Measurements from ENCODE around the gene DGCR8.

DGCR8 gene

DNA sequence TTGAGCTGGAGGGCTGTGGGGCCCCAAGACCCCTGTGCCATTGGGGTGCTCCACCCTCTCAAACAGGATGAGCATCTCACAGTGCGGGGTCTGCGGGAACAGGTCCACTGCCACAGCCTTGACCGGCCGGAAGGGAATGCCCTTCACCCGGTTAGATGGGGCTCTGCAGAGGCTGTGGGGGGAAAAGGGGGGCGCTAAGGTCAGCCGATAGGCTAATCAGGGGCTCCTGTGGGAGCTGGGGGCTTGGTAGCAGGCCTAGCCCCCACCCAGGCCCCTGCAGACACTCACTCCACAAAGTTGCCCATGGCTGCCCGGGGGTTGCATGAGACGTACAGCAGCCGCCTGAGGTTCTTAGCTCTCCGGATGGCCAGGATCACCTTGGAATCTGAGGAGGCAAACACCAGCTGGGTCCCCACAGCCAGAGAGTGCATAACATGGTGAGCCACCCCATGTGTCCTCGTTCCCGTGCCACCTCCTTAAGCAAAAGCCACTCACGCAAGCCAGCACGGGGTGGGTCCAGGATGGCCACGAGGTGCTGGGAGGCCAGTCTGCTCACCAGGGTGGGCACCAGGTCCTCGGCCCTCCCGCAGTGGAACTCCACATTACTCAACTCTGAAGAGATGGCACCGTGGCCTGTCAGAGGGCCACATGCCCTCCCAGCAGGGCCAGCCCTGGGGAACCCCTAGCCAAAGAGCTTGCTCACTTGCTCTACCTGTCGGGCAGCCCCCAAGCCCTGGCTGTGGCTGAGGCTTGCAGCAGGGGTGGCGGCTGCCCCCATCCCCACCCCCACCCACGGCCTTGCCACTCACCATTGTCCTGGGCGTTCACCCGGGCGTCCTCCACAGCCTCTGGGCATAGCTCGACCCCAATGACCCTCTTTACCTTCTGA, 32.8 kb downstream of the DGCR8 start:
- no peak for DNase-seq

DNA sequence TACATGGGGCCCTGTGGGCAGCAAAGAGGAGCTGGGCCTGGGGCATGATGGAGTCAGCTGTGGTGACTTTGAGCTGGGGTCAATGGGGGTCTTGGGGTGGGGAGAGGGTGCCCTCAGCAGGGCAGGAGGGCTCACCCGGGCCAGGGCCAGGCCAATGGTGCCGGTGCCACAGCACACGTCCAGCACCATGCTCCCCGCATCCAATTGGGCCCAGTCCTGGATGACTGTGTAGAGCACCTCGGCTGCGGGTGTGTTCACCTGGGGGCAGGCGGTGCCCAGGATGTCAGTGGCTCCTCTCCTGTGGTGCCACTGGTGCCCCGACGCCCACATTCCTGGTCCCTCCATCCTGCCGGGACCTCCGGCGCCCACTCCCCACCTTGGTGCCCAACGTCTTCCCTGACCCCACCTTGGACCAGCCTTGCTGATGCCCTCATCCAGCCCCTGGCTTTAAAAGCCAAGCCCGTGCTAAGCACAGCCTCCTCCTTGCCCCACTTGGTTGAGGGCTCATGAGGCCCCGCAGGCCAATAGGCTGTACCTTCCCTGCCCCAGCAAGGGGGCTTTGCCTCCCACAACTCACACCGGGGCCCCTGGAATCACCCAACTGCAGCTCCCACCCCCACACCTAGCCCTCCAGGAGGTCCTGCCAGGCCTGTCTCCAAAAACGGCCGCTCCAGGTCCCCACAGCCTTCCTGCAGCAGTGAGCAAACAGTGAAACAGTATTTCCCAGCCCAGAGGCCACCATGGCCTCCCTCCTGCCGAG, 33.7 kb downstream of the DGCR8 start:
- DNase-seq = no peak

DNA sequence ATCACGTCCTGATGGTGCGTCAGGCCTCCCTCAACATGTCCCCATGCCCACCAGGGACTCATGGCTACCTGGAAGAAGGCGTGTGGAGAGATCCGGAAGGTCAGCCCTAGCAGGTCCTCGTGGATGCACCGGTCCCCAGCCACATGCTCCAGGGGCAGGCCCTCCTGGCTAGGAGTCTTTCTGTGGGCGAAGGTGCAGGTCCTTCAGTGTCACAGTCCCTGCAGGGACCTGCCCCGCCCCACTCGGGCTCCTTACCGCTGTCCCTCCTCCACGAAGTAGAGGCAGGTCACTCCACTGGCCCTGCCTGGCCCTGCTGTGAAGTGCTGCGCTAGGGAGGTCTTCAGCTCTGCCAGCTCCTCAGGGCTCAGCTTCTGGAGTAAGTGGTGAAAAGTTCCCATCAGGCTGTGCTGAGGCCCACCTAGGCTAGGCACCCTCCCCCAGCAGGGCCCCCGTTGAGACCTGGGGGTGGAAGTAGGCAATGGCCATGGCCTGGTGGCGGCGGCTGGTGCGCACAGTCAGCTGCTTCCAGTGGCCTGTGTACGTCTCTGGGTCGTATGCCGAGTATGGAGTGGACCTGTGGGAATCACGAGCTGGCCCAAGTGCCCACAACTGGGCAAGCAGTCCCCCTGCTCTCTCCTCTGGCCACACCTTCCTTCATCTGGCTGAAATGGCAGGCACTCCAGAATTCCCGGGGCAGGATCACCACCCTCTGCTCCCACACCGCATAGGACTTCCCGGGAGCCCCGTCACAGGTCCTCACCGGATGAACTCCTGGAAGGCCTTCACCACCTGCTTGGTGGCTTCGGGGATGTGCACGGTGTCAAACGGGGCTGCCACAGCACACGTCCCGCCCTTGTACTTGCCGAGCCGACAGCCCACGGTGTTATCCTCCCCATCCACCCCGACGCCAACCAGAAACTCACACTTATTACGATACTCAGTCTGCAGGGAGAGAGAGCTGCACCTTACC, 34.8 kb downstream of the DGCR8 start:
- DNase-seq = no peak

GRCh38 chr22:20115691-20116375, 35.8 kb downstream of the DGCR8 start, which contains the start of gene RANBP1:
Gene RANBP1, plus strand, starts transcription at chr22:20116104. Its CDS starts 81 bp downstream, at chr22:20116185.
- DNase-seq = no peak

GRCh38 chr22:20116376-20116950, 36.4 kb downstream of the DGCR8 start:
- no peak for DNase-seq

DNA sequence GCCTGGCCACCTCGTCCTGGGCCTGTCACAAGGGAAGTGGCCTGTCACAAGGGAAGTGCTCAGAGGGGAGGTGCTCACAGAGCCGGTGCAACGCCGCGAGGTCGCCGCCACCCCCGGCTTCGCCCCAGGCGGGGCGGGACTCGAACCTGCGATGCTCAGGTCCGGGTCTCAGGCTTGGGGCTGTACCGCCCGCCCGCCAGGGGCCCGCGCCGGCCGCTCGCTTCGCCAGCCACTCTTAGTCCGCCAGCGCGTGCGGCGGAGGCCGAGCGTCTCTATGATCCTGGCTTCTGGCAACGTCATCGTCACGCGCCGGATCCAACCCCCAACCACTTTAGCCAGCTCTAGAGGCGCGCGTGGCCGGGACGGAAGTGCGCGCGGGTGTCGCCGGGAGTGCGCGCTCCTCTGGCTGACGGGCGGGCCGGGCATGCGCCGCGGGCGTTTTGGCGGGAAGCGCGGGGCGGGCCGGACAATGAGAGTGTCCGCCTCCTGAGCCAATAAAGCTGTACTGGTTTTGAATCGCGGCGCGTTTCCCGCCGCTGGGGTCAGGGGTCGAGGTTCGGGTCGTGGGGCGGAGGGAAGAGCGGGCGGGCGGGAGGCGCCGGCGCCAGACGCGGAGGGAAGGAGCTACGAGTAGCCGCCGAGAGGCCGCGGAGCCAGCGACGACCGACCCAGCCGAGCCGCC, 37.1 kb downstream of the DGCR8 start, which contains the start of gene TRMT2A:
Gene TRMT2A, minus strand, starts transcription at position 276 of the 682 bp plus-strand sequence. CDS start 320 bp downstream, outside the sequence.
- DNase-seq = peak; percentile 98

DNA sequence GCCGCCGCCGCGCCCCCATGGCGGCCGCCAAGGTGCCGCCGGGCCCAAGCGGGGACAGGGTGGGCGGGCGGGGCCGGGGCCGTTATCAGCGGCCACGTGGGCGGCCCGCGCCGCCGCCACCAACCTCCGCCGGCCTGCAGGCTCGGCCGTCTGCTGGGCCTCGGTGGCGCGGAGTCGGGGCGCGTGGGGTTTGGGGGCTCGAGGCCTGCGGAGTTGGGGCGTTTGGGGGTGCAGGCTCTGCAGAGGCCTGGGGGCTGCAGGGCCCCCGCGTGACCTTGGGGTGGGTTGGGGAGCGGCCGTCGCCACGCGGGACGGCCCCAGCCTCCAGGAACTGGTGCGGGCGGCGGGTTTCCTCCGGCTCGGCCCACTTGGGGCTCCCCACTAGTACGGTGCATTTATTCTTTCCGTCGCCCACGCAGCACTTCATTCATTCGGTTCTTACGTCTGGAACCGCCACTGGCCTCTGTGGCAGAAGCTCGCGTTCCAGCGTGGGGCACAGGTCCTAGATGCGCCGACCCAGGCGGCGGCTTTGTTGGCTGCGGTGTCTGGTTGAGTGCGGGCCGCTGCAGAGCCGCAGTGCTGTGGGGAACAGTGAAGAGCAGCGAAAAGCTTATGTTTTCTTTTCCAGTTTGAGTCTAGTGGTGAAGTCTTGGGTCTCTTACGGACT, 37.7 kb downstream of the DGCR8 start:
- DNase-seq = peak; percentile 60

GRCh38 chr22:20118300-20119020, 38.4 kb downstream of the DGCR8 start:
- DNase-seq = no peak

- DNase-seq = no peak
Observed at GRCh38 chr22:20121856-20122415, 41.9 kb downstream of the DGCR8 start.

- DNase-seq = no peak
Observed at GRCh38 chr22:20123366-20124082, 43.5 kb downstream of the DGCR8 start.

DNA sequence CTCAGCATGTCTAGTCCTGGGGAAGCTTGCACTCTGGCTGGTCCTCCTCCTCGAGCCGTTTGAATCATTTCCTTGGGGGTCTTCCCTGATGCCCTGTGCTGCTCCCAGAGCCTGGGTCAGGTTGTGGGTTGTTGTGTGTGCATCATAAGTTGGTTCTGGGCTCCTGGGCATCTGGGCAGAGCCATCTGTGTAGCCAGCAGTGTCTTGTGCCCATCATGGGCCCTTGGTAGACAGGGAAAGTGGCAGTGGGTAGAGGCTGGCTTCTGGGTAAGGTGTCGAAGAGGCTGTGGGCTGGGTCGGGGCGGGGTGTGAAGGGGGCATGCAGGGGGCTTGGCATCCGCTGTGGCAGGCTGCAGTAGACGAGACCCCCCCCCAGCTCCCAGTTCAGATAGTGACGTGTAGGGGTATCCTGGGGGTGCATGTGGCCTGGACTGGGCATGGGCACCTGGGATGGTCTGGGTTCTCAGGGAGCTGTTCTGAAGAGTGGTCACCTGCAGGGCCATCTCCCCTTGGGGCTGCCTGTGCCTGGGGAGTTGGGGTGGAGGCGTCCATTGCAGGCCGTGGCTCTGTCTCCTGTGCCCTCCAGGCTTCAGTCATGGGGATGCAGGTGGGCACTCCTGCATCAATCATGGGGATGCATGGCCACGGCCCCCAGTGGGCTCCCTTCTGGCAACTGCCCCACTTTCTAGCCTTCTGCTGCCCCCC, 44.2 kb downstream of the DGCR8 start:
- no peak for DNase-seq

GRCh38 chr22:20125201-20126174, 45.4 kb downstream of the DGCR8 start:
- DNase-seq = no peak

DNA sequence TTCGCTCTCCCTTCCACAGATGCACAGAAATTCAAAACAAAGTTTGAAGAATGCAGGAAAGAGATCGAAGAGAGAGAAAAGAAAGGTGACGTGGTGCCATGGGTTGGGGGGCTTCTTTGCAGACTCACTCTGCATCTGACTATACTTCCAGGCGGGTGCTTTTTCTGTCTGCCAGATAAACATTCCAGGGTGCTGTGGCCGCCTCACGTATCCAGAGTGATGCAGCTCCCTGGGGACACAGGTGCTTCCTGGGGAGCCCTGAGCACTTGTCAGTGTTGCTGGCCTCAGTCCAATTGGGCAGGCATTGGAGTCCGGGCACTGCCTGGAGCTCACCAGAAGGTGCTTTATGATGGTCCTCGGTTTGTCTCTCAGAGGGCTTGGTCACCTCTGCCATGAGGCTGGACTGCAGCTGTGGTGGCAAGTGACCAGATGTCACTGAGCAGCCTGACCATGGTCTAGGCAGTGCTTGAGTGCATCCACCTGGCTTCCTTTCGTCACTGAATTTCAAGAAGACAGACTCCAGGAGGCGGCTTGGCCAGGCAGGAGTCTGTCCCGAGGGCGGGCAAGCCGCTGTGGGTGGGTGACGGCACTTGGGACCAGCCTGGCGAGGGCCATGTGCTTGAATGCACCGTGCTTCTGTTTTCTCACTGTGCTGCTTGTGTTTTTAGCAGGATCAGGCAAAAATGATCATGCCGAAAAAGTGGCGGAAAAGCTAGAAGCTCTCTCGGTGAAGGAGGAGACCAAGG, 46.4 kb downstream of the DGCR8 start:
- no peak for DNase-seq

GRCh38 chr22:20127318-20127868, 47.4 kb downstream of the DGCR8 start:
- DNase-seq = no peak

DNA sequence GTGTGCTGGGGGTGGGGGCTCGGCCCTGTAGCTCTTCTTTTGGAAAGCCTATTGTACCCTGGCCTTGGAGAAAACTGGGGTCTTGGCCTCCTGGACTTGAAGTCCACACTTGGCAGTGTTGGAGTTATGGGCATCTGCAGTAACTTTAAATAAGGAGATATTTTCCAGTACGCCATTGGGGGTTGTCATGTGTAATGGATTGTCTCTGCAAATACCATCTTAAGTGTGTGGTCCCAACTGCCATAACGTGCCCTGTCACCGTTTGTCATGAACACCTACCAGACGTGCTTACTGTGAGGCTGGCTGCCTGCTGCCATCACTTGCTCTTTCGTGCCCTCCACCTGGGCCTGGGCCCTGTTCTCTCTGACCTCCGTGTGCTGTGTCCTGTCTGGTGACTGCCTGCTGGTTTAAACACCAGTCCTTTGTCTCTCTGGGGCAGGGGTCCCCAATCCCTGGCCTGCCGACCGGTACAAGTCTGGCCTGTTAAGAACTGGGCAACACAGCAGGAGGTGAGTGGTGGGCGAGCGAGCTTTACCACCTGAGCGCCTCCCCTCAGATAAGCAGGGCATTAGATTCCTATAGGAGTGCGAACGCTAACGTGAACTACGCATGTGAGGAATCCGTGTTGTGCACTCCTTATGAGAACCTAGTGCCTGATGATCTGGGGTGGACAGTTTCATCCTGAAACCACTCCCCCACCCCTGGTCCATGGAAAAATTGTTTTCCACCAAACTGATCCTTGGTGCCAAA, 48.0 kb downstream of the DGCR8 start:
- no peak for DNase-seq
